ENCODE data around the gene DNAJA2. TPM values are rescaled to one million over a fixed set of nuclear protein-coding genes. Genes with fewer than 3 reads are reported as not detected.
A peak's percentile ranks its signal among the peaks of the same experiment; 100 is the strongest.
"Not testable (repeated sequence)": the region's sequence is repeated elsewhere in the genome, so short reads cannot be mapped to it uniquely, and the experiment has no call there.

Gene DNAJA2
- total and polyA plus RNA-seq, 4 donors: 24.9 to 56.5 (median 35.6) TPM

- Histone ChIP-seq H3K9ac (ENCODE audit: insufficient read depth in 1 of 2, low read length in 2 of 2) (no peak overlapping the region), H3K27ac (ENCODE audit: low read depth in 1 of 2, low read length in 1 of 2) (no peak overlapping the region), H3K27me3 (ENCODE audit: control insufficient read depth in 3 of 3, insufficient read depth in 3 of 3, low read length in 2 of 3) (peaks cover 0 to 2% (median 0%) of the 10 kb centered on the region in 3 donors), H3K9me3 (ENCODE audit: control insufficient read depth in 4 of 4, insufficient read depth in 3 of 4, low read length in 3 of 4) (no peaks in the 10 kb centered on the region), H3K36me3 (ENCODE audit: control insufficient read depth in 4 of 4, insufficient read depth in 4 of 4, low read length in 4 of 4) (no peaks in the 10 kb centered on the region), H3K4me1 (ENCODE audit: control insufficient read depth in 5 of 5, insufficient read depth in 5 of 5, low read length in 5 of 5) (no peaks in the 10 kb centered on the region), H3K4me3 (no peak overlapping the region)
- ATAC-seq (ENCODE audit: insufficient read depth, low FRiP score): no peak
- TF ChIP-seq CTCF (IDR thresholded peaks at IDR 0.05; ENCODE audit: control extremely low read depth, extremely low read depth): no peak
- WGBS, 2 donors: 88 to 91% methylated on average over 5 of the region's 5 CpGs
- DNase-seq: no peak
Observed at GRCh38 chr16:47017636-47018035, 44.2 kb upstream of the DNAJA2 start.

DNA sequence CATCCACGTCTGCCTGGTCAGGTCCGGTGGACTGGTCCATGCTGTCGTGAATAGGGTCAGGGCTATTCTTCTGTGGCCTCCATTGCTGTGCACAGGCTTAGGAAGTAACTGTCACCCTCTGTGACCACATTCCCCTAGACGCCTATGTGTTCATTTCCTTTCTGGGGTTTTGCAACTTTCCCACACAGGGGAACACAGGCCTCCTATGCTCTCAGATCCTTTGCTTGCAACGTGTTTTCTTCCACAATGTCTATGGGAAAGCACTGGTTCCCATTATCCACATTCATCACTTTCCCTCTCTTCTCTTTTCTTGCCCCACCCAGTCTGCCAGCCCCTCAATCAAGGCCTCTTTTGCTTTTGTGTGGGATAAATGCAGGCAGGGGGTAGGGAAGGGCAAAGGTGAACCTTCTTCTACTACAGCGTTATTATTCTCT lies 43.2 kb upstream of the DNAJA2 start:
- no peak overlapping the region for H3K27ac ChIP-seq (ENCODE audit: low read depth in 1 of 2, low read length in 1 of 2)
- WGBS, 2 donors: 39 to 57% methylated on average over 6 of the region's 6 CpGs
- ATAC-seq (ENCODE audit: insufficient read depth, low FRiP score) (peak; percentile 45), DNase-seq (no peak)
- no peak overlapping the region for H3K9ac ChIP-seq (ENCODE audit: insufficient read depth in 1 of 2, low read length in 2 of 2)
- peaks cover 0 to 2% (median 0%) of the 10 kb centered on the region in 3 donors for H3K27me3 ChIP-seq (ENCODE audit: control insufficient read depth in 3 of 3, insufficient read depth in 3 of 3, low read length in 2 of 3)
- H3K4me1 ChIP-seq (ENCODE audit: control insufficient read depth in 5 of 5, insufficient read depth in 5 of 5, low read length in 5 of 5): no peaks in the 10 kb centered on the region
- no peaks in the 10 kb centered on the region for H3K9me3 ChIP-seq (ENCODE audit: control insufficient read depth in 4 of 4, insufficient read depth in 3 of 4, low read length in 3 of 4)
- H3K4me3 ChIP-seq: no peak overlapping the region
- H3K36me3 ChIP-seq (ENCODE audit: control insufficient read depth in 4 of 4, insufficient read depth in 4 of 4, low read length in 4 of 4): no peaks in the 10 kb centered on the region
- no peak for TF ChIP-seq CTCF (IDR thresholded peaks at IDR 0.05; ENCODE audit: control extremely low read depth, extremely low read depth)

DNA sequence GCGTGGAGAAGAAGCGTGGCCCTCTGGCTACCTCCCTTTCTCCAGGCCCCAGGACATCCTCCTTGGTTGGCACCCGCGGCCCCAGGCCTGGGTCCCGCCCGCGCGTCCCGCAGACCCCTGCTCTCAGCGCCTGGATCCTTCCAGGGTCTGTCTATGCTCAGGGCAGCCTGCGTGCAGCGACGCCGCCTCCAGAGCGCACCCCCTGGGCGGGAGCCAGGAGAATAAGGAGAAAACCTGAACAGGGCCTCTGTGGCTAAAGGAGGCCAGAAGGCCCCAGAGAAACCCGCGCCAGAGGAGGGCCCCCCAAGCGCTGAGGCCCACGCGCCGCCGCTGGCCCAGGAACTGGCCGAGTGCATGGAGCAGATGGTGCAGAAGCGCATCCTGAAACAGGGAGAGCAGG lies 40.4 kb upstream of the DNAJA2 start:
- DNase-seq (no peak), ATAC-seq (ENCODE audit: insufficient read depth, low FRiP score) (no peak)
- WGBS, 2 donors: 83 to 87% methylated on average over 25 of the region's 25 CpGs
- no peak overlapping the region for H3K4me3 ChIP-seq
- no peaks in the 10 kb centered on the region for H3K4me1 ChIP-seq (ENCODE audit: control insufficient read depth in 5 of 5, insufficient read depth in 5 of 5, low read length in 5 of 5)
- no peaks in the 10 kb centered on the region for H3K9me3 ChIP-seq (ENCODE audit: control insufficient read depth in 4 of 4, insufficient read depth in 3 of 4, low read length in 3 of 4)
- no peak overlapping the region for H3K9ac ChIP-seq (ENCODE audit: insufficient read depth in 1 of 2, low read length in 2 of 2)
- H3K27me3 ChIP-seq (ENCODE audit: control insufficient read depth in 3 of 3, insufficient read depth in 3 of 3, low read length in 2 of 3): peaks cover 0 to 2% (median 0%) of the 10 kb centered on the region in 3 donors
- H3K27ac ChIP-seq (ENCODE audit: low read depth in 1 of 2, low read length in 1 of 2): no peak overlapping the region
- TF ChIP-seq CTCF (IDR thresholded peaks at IDR 0.05; ENCODE audit: control extremely low read depth, extremely low read depth): no peak
- no peaks in the 10 kb centered on the region for H3K36me3 ChIP-seq (ENCODE audit: control insufficient read depth in 4 of 4, insufficient read depth in 4 of 4, low read length in 4 of 4)

- Histone ChIP-seq H3K27me3 (ENCODE audit: control insufficient read depth in 3 of 3, insufficient read depth in 3 of 3, low read length in 2 of 3) (peaks cover 0 to under 1% (median 0%) of the 10 kb centered on the region in 3 donors), H3K27ac (ENCODE audit: low read depth in 1 of 2, low read length in 1 of 2) (no peak overlapping the region), H3K4me1 (ENCODE audit: control insufficient read depth in 5 of 5, insufficient read depth in 5 of 5, low read length in 5 of 5) (no peaks in the 10 kb centered on the region), H3K36me3 (ENCODE audit: control insufficient read depth in 4 of 4, insufficient read depth in 4 of 4, low read length in 4 of 4) (no peaks in the 10 kb centered on the region), H3K4me3 (no peak overlapping the region), H3K9ac (ENCODE audit: insufficient read depth in 1 of 2, low read length in 2 of 2) (no peak overlapping the region), H3K9me3 (ENCODE audit: control insufficient read depth in 4 of 4, insufficient read depth in 3 of 4, low read length in 3 of 4) (no peaks in the 10 kb centered on the region)
- ATAC-seq (ENCODE audit: insufficient read depth, low FRiP score) (no peak), DNase-seq (no peak)
- TF ChIP-seq CTCF (IDR thresholded peaks at IDR 0.05; ENCODE audit: control extremely low read depth, extremely low read depth): no peak
- 90 to 96% methylated on average over 4 of the region's 4 CpGs for WGBS, 2 donors
Observed at GRCh38 chr16:47013172-47013571, 39.7 kb upstream of the DNAJA2 start.

DNA sequence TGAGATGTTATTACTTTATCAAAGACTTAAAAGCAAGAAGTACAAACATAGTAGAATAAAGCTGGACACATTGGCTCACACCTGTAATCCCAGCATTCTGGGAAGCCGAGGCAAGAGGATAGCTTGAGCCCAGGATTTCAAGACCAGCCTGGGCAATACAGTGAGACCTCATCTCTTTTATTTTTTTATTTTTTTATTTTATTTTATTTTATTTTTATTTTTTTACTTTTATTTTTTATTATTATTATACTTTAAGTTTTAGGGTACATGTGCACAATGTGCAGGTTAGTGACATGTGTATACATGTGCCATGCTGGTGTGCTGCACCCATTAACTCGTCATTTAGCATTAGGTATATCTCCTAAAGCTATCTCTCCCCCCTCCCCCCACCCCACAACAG lies 37.3 kb upstream of the DNAJA2 start:
- H3K9me3 ChIP-seq (ENCODE audit: control insufficient read depth in 4 of 4, insufficient read depth in 3 of 4, low read length in 3 of 4): not testable (repeated sequence)
- 87 to 92% methylated on average over 2 of the region's 2 CpGs for WGBS, 2 donors

More for the DNA sequence above, 37.3 kb upstream of the DNAJA2 start:
- H3K4me3 ChIP-seq; H3K4me1 ChIP-seq (ENCODE audit: control insufficient read depth in 5 of 5, insufficient read depth in 5 of 5, low read length in 5 of 5); H3K36me3 ChIP-seq (ENCODE audit: control insufficient read depth in 4 of 4, insufficient read depth in 4 of 4, low read length in 4 of 4); H3K9ac ChIP-seq (ENCODE audit: insufficient read depth in 1 of 2, low read length in 2 of 2); H3K27ac ChIP-seq (ENCODE audit: low read depth in 1 of 2, low read length in 1 of 2); H3K27me3 ChIP-seq (ENCODE audit: control insufficient read depth in 3 of 3, insufficient read depth in 3 of 3, low read length in 2 of 3); DNase-seq; ATAC-seq (ENCODE audit: insufficient read depth, low FRiP score): not testable (repeated sequence)
